B cell (primary cell): ENCODE data around the gene NMNAT2. TPM values are rescaled to one million over a fixed set of nuclear protein-coding genes. Genes with fewer than 3 reads are reported as not detected.

ENCODE experiments used
- ATAC-seq: fragments of 200-7000 bp; cut with Tn5 transposase; one replicate; pipeline ENCODE4 v1.10.0; 2021; ENCODE audit warnings: low read depth, mild to moderate bottlenecking, moderate number of reproducible peaks, moderate library complexity
- CTCF ChIA-PET: fragments of 350-600 bp; sonication (Branson Sonifier 250); formaldehyde crosslinking; loops from one replicate; lab custom pipeline; 2021; ENCODE audit warnings: antibody characterized with exemption, inconsistent platforms; lab: Charles Lee
- POLR2A ChIA-PET: fragments of 350-600 bp; sonication (Branson Sonifier 250); formaldehyde crosslinking; loops from one replicate; lab custom pipeline; 2021; ENCODE audit warnings: antibody characterized with exemption; lab: Charles Lee
- DNase-seq: peaks from one replicate; pipeline ENCODE4 v3.0.0; 2013
- H2AFZ ChIP-seq: 2 replicates; pipeline ENCODE4 v1.6.1; 2012; ENCODE audit warnings: mild to moderate bottlenecking, low read depth, low read length; ENCODE audit not compliant: insufficient read depth, poor library complexity, severe bottlenecking
- H3K27ac ChIP-seq, 2 donors: 1 replicate in 1 of 2; 2 replicates in 1 of 2; pipeline ENCODE4 v1.5.1; 2012 to 2013; ENCODE audit warnings: low read length in 2 of 2, mild to moderate bottlenecking in 2 of 2, moderate library complexity in 1 of 2
- H3K27me3 ChIP-seq, 4 experiments: fragments of 200-600 bp in 1 of 4; sonication (generic) in 1 of 4; replicated peaks in 1 of 4; 1 replicate in 2 of 4; 2 replicates in 2 of 4; pipeline versions ENCODE4 v1.6.1 to v1.7.0; 2013 to 2016; ENCODE audit warnings: low read length in 3 of 4, mild to moderate bottlenecking in 2 of 4, mixed read lengths in 1 of 4, moderate library complexity in 1 of 4; ENCODE audit not compliant: insufficient read depth in 4 of 4, control insufficient read depth in 3 of 4; ENCODE audit errors: control extremely low read depth in 1 of 4
- H3K36me3 ChIP-seq, 2 experiments: replicated peaks in 1 of 2; 1 replicate in 1 of 2; 2 replicates in 1 of 2; pipeline versions ENCODE4 v1.6.1 to v1.7.1; 2013; ENCODE audit warnings: low read length in 1 of 2; ENCODE audit not compliant: insufficient read depth in 2 of 2, control insufficient read depth in 1 of 2; ENCODE audit errors: control extremely low read depth in 1 of 2, extremely low read depth in 1 of 2
- H3K4me1 ChIP-seq, 2 donors: fragments of 200-600 bp in 1 of 2; sonication (generic) in 1 of 2; 1 replicate in 1 of 2; 2 replicates in 1 of 2; pipeline versions ENCODE4 v1.5.1 to v1.6.1; 2013 to 2017; ENCODE audit warnings: low read length in 2 of 2; ENCODE audit not compliant: control insufficient read depth in 2 of 2, insufficient read depth in 2 of 2
- H3K4me2 ChIP-seq: replicated peaks from 2 replicates; pipeline ENCODE3; 2012; ENCODE audit warnings: mild to moderate bottlenecking, low read depth, low read length; ENCODE audit not compliant: poor library complexity, severe bottlenecking
- H3K4me3 ChIP-seq, 5 experiments: fragments of 200-600 bp in 1 of 5; sonication (generic) in 1 of 5; 1 replicate in 3 of 5; 2 replicates in 2 of 5; pipeline versions ENCODE4 v1.5.1 to v1.7.0; 2011 to 2016; ENCODE audit warnings: low read length in 4 of 5, mild to moderate bottlenecking in 4 of 5, low read depth in 2 of 5, control low read depth in 1 of 5, moderate library complexity in 1 of 5; ENCODE audit not compliant: insufficient read depth in 1 of 5; ENCODE audit errors: control extremely low read depth in 1 of 5, extremely low read depth in 1 of 5
- H3K79me2 ChIP-seq: fragments of 200-600 bp; sonication (generic); one replicate; pipeline ENCODE4 v1.6.0; 2016; ENCODE audit warnings: low read length; ENCODE audit not compliant: control insufficient read depth, insufficient read depth
- H3K9ac ChIP-seq: fragments of 200-600 bp; sonication (generic); 2 replicates; pipeline ENCODE4 v1.6.1; 2017; ENCODE audit warnings: mild to moderate bottlenecking, low read length, moderate library complexity
- H3K9me3 ChIP-seq, 3 donors: one replicate each; pipeline versions ENCODE4 v1.6.1 to v1.7.1; 2013; ENCODE audit warnings: low read length in 2 of 3; ENCODE audit not compliant: control insufficient read depth in 2 of 3, insufficient read depth in 1 of 3; ENCODE audit errors: control extremely low read depth in 1 of 3
- H4K20me1 ChIP-seq: 2 replicates; pipeline ENCODE4 v1.6.0; 2012; ENCODE audit warnings: mild to moderate bottlenecking, low read length; ENCODE audit not compliant: insufficient read depth, control insufficient read depth, poor library complexity, severe bottlenecking
- H3K27ac Mint-ChIP-seq: one replicate; pipeline ENCODE4 v1.8.0; 2021; ENCODE audit warnings: mixed read lengths
- H3K27me3 Mint-ChIP-seq: one replicate; pipeline ENCODE4 v1.8.0; 2021; ENCODE audit warnings: mixed read lengths
- H3K4me1 Mint-ChIP-seq: one replicate; pipeline ENCODE4 v1.8.0; 2021; ENCODE audit warnings: mixed read lengths
- H3K4me3 Mint-ChIP-seq: one replicate; pipeline ENCODE4 v1.8.0; 2021; ENCODE audit warnings: mixed read lengths
- H3K9me3 Mint-ChIP-seq: one replicate; pipeline ENCODE4 v1.8.0; 2022; ENCODE audit warnings: mixed read lengths; ENCODE audit not compliant: insufficient read depth
- EZH2 ChIP-seq: IDR thresholded peaks from 2 replicates; pipeline ENCODE4 v1.6.1; 2012; ENCODE audit warnings: borderline replicate concordance, low read depth, mild to moderate bottlenecking, moderate library complexity, low read length; ENCODE audit not compliant: insufficient read depth, poor library complexity, severe bottlenecking
- WGBS: methylation state at CpG from one replicate; pipeline ENCODE4 v1.1.5; 2013; ENCODE audit warnings: missing lambda C conversion rate; ENCODE audit not compliant: insufficient coverage; 5-methylcytosine and 5-hydroxymethylcytosine counted together
- intact Hi-C: fragments of 100-400 bp; cut with micrococcal nuclease; formaldehyde crosslinking; loops from one replicate; pipeline ENCODE4 v1.10.0; 2022
- polyA plus RNA-seq: library from polyadenylated mRNA; depleted of rRNA; stranded (reverse); fragments of >200 nt; gene quantifications from 2 replicates; pipeline ENCODE4 v1.2.3, GENCODE V29; 2012
- total RNA-seq, 2 donors: library from RNA; stranded (reverse); fragments of 120-200 nt in 1 of 2; gene quantifications; 1 replicate in 1 of 2; 2 replicates in 1 of 2; pipeline versions ENCODE4 v1.2.3 to v1.2.4, GENCODE V29; 2013 to 2022
- TF ChIP-seq, protein P1 (sequence below): fragments of 200-600 bp; IDR thresholded peaks from one replicate; pipeline ENCODE4 v1.8.0; 2022; ENCODE audit warnings: antibody characterized with exemption, mild to moderate bottlenecking

The NMNAT2 gene
- total and polyA plus RNA-seq, 2 donors (not counting 1 experiment from before 2014, with no cell fraction given), result not detected

- Histone ChIP-seq H3K79me2 (no peaks in the 10 kb centered on the region), H3K27ac (no peak overlapping the region), H3K9ac (no peak overlapping the region), H3K4me2 (no peak overlapping the region), H3K9me3 (peaks cover 0 to 11% (median 0%) of the 10 kb centered on the region in 3 donors), H3K27me3 (peaks cover 0 to 3% (median 0%) of the 10 kb centered on the region in 4 experiments), H4K20me1 (no peaks in the 10 kb centered on the region), H3K4me1 (no peaks in the 10 kb centered on the region), H2AFZ (no peak overlapping the region), H3K36me3 (no peaks in the 10 kb centered on the region), H3K4me3 (no peak overlapping the region)
- ChIA-PET CTCF (no interaction called here), POLR2A (no interaction called here)
- H3K27me3 Mint-ChIP-seq, result peaks cover 19% of the 10 kb centered on the region
- ATAC-seq, result no peak
- no peaks in the 10 kb centered on the region for H3K9me3 Mint-ChIP-seq
- no peak overlapping the region for H3K27ac Mint-ChIP-seq
- intact Hi-C loops, result no loop called here
- H3K4me3 Mint-ChIP-seq, result no peak overlapping the region
- TF ChIP-seq, protein P1, sequence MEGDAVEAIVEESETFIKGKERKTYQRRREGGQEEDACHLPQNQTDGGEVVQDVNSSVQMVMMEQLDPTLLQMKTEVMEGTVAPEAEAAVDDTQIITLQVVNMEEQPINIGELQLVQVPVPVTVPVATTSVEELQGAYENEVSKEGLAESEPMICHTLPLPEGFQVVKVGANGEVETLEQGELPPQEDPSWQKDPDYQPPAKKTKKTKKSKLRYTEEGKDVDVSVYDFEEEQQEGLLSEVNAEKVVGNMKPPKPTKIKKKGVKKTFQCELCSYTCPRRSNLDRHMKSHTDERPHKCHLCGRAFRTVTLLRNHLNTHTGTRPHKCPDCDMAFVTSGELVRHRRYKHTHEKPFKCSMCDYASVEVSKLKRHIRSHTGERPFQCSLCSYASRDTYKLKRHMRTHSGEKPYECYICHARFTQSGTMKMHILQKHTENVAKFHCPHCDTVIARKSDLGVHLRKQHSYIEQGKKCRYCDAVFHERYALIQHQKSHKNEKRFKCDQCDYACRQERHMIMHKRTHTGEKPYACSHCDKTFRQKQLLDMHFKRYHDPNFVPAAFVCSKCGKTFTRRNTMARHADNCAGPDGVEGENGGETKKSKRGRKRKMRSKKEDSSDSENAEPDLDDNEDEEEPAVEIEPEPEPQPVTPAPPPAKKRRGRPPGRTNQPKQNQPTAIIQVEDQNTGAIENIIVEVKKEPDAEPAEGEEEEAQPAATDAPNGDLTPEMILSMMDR, result no peak
- no peak for TF ChIP-seq EZH2
- no peak for DNase-seq
- 100% methylated on average over 2 of the region's 8 CpGs for WGBS
- H3K4me1 Mint-ChIP-seq, result no peaks in the 10 kb centered on the region
Measured at GRCh38 chr1:183251959-183252450, 166.2 kb downstream of the NMNAT2 start.

GRCh38 chr1:183251101-183251958, 166.8 kb downstream of the NMNAT2 start:
- no peak overlapping the region for H3K27ac ChIP-seq
- no peak for ATAC-seq
- no peak overlapping the region for H3K4me3 Mint-ChIP-seq

More at GRCh38 chr1:183251101-183251958, 166.8 kb downstream of the NMNAT2 start:
- Histone ChIP-seq H3K27me3 (peaks cover 0 to 3% (median 0%) of the 10 kb centered on the region in 4 experiments), H3K4me2 (no peak overlapping the region), H3K4me1 (no peaks in the 10 kb centered on the region), H3K36me3 (no peaks in the 10 kb centered on the region), H3K9me3 (peaks cover 0 to 11% (median 0%) of the 10 kb centered on the region in 3 donors), H3K9ac (no peak overlapping the region), H3K79me2 (no peaks in the 10 kb centered on the region), H2AFZ (no peak overlapping the region), H4K20me1 (no peaks in the 10 kb centered on the region), H3K4me3 (no peak overlapping the region)
- TF ChIP-seq EZH2, result no peak
- TF ChIP-seq, protein P1, result no peak
- ChIA-PET POLR2A (no interaction called here), CTCF (no interaction called here)
- no peak overlapping the region for H3K27ac Mint-ChIP-seq
- intact Hi-C loops, result no loop called here
- H3K9me3 Mint-ChIP-seq, result no peaks in the 10 kb centered on the region
- DNase-seq, result no peak
- H3K4me1 Mint-ChIP-seq, result no peaks in the 10 kb centered on the region
- 94% methylated on average over 10 of the region's 12 CpGs for WGBS
- H3K27me3 Mint-ChIP-seq, result peaks cover 23% of the 10 kb centered on the region
